ENCODE results near the gene CTTNBP2.

The CTTNBP2 gene

GRCh38 chr7:117829450-117830117, 43.7 kb downstream of the CTTNBP2 start:
- DNase-seq (ENCODE audit: extremely low spot score, insufficient read length, low read depth) (no peak), FAIRE-seq (no peak)

GRCh38 chr7:117828825-117829224, 44.4 kb downstream of the CTTNBP2 start:
- DNase-seq (ENCODE audit: extremely low spot score, insufficient read length, low read depth) (no peak), FAIRE-seq (no peak)

GRCh38 chr7:117827862-117828261, 45.4 kb downstream of the CTTNBP2 start:
- FAIRE-seq (no peak), DNase-seq (ENCODE audit: extremely low spot score, insufficient read length, low read depth) (no peak)

- DNase-seq (ENCODE audit: extremely low spot score, insufficient read length, low read depth) = no peak
- no peak for FAIRE-seq
These were observed 48.1 kb downstream of the CTTNBP2 start for GRCh38 chr7:117825132-117825531.

- no peak for FAIRE-seq
- no peak for DNase-seq (ENCODE audit: extremely low spot score, insufficient read length, low read depth)
These were observed 48.6 kb downstream of the CTTNBP2 start for GRCh38 chr7:117824592-117824991.

- no peak for DNase-seq (ENCODE audit: extremely low spot score, insufficient read length, low read depth)
These were observed 53.7 kb downstream of the CTTNBP2 start for GRCh38 chr7:117819558-117819957.

GRCh38 chr7:117818232-117818631, 55.0 kb downstream of the CTTNBP2 start:
- DNase-seq (ENCODE audit: extremely low spot score, insufficient read length, low read depth) (no peak), FAIRE-seq (no peak)

More at GRCh38 chr7:117819558-117819957, 53.7 kb downstream of the CTTNBP2 start:
- FAIRE-seq = no peak

GRCh38 chr7:117816727-117817126, 56.5 kb downstream of the CTTNBP2 start:
- DNase-seq (ENCODE audit: extremely low spot score, insufficient read length, low read depth) = no peak
- no peak for FAIRE-seq

GRCh38 chr7:117811696-117812095, 61.5 kb downstream of the CTTNBP2 start:
- DNase-seq (ENCODE audit: extremely low spot score, insufficient read length, low read depth) = no peak
- no peak for FAIRE-seq

GRCh38 chr7:117810642-117811512, 62.4 kb downstream of the CTTNBP2 start:
- no peak for FAIRE-seq
- DNase-seq (ENCODE audit: extremely low spot score, insufficient read length, low read depth) = no peak

- FAIRE-seq (no peak), DNase-seq (ENCODE audit: extremely low spot score, insufficient read length, low read depth) (no peak)
These were observed 63.3 kb downstream of the CTTNBP2 start for GRCh38 chr7:117809958-117810357.

GRCh38 chr7:117808910-117809705, 64.1 kb downstream of the CTTNBP2 start:
- FAIRE-seq (no peak), DNase-seq (ENCODE audit: extremely low spot score, insufficient read length, low read depth) (no peak)

- DNase-seq (ENCODE audit: extremely low spot score, insufficient read length, low read depth) (no peak), FAIRE-seq (no peak)
These were observed 64.9 kb downstream of the CTTNBP2 start for GRCh38 chr7:117808341-117808757.

- no peak for DNase-seq (ENCODE audit: extremely low spot score, insufficient read length, low read depth)
- no peak for FAIRE-seq
These were observed 65.6 kb downstream of the CTTNBP2 start for GRCh38 chr7:117807676-117808075.

GRCh38 chr7:117806011-117806410, 67.2 kb downstream of the CTTNBP2 start:
- no peak for DNase-seq (ENCODE audit: extremely low spot score, insufficient read length, low read depth)
- FAIRE-seq = no peak

GRCh38 chr7:117805241-117805640, 68.0 kb downstream of the CTTNBP2 start:
- DNase-seq (ENCODE audit: extremely low spot score, insufficient read length, low read depth) = no peak
- no peak for FAIRE-seq

GRCh38 chr7:117803476-117803875, 69.8 kb downstream of the CTTNBP2 start:
- DNase-seq (ENCODE audit: extremely low spot score, insufficient read length, low read depth) (no peak), FAIRE-seq (no peak)

- no peak for DNase-seq (ENCODE audit: extremely low spot score, insufficient read length, low read depth)
- FAIRE-seq = peak; percentile 9
These were observed 70.6 kb downstream of the CTTNBP2 start for GRCh38 chr7:117802660-117803059.

GRCh38 chr7:117800841-117801240, 72.4 kb downstream of the CTTNBP2 start:
- DNase-seq (ENCODE audit: extremely low spot score, insufficient read length, low read depth) (no peak), FAIRE-seq (no peak)

- FAIRE-seq (peak; percentile 12), DNase-seq (ENCODE audit: extremely low spot score, insufficient read length, low read depth) (no peak)
These were observed 72.8 kb downstream of the CTTNBP2 start for GRCh38 chr7:117800406-117800805.

- FAIRE-seq = no peak
These were observed 76.4 kb downstream of the CTTNBP2 start for GRCh38 chr7:117796889-117797288.

More at GRCh38 chr7:117796889-117797288, 76.4 kb downstream of the CTTNBP2 start:
- no peak for DNase-seq (ENCODE audit: extremely low spot score, insufficient read length, low read depth)

Data from GM18507 (cell line).